SU-DHL-6 (cell line): ENCODE measurements around the gene CAPZA1.

Experiments
- H2AFZ ChIP-seq: fragments of 200-600 bp; sonication (generic); 2 replicates; pipeline ENCODE4 v1.6.1; 2014; ENCODE audit warnings: low read depth, mild to moderate bottlenecking, moderate library complexity, mixed read lengths, antibody characterized with exemption, low read length; ENCODE audit not compliant: severe bottlenecking
- H3F3A ChIP-seq: fragments of 200-600 bp; shearing (Covaris generic); 2 replicates; pipeline ENCODE4 v1.6.0; 2016; ENCODE audit warnings: antibody characterized with exemption, mild to moderate bottlenecking; ENCODE audit not compliant: insufficient read depth
- H3K27ac ChIP-seq: fragments of 200-600 bp; sonication (generic); 2 replicates; pipeline ENCODE4 v1.5.1; 2016; ENCODE audit warnings: low read depth, mild to moderate bottlenecking, low read length, moderate library complexity, mixed read lengths
- H3K27me3 ChIP-seq: fragments of 200-600 bp; sonication (generic), shearing (Covaris generic); 2 replicates; pipeline ENCODE4 v1.6.0; 2014; ENCODE audit warnings: mild to moderate bottlenecking, low read length
- H3K36me3 ChIP-seq: fragments of 200-600 bp; sonication (generic); 2 replicates; pipeline ENCODE4 v1.6.1; 2014; ENCODE audit warnings: mild to moderate bottlenecking, low read length, mixed read lengths
- H3K4me2 ChIP-seq: fragments of 300-600, 200-600 bp; shearing (Covaris generic), sonication (generic); 2 replicates; pipeline ENCODE4 v1.6.0; 2014; ENCODE audit warnings: low read length, low read depth, mild to moderate bottlenecking; ENCODE audit not compliant: poor library complexity, severe bottlenecking
- H3K4me3 ChIP-seq: fragments of 200-600 bp; sonication (generic); 2 replicates; pipeline ENCODE4 v1.5.1; 2014; ENCODE audit warnings: antibody characterized with exemption, low read length, mild to moderate bottlenecking, mixed read lengths; ENCODE audit not compliant: insufficient read depth, poor library complexity, severe bottlenecking
- H3K79me2 ChIP-seq: fragments of 200-600 bp; sonication (generic); 2 replicates; pipeline ENCODE4 v1.6.1; 2014; ENCODE audit warnings: mild to moderate bottlenecking, low read length, moderate library complexity; ENCODE audit not compliant: insufficient read depth
- H3K9ac ChIP-seq: fragments of 200-600 bp; sonication (generic); 2 replicates; pipeline ENCODE4 v1.7.0; 2014; ENCODE audit warnings: mild to moderate bottlenecking, low read length
- H3K9me2 ChIP-seq: fragments of 200-600 bp; sonication (generic); replicated peaks from 2 replicates; pipeline ENCODE4 v1.6.1; 2014; ENCODE audit warnings: low read length; ENCODE audit not compliant: insufficient read depth
- H3K9me3 ChIP-seq: fragments of 200-600 bp; sonication (generic); 2 replicates; pipeline ENCODE4 v1.6.1; 2014; ENCODE audit warnings: low read length, mixed read lengths; ENCODE audit not compliant: insufficient read depth
- H4K20me1 ChIP-seq: fragments of 200-600 bp; sonication (generic); 2 replicates; pipeline ENCODE4 v1.6.1; 2014; ENCODE audit warnings: low read depth, mild to moderate bottlenecking, antibody characterized with exemption, low read length, moderate library complexity, mixed read lengths
- CTCF ChIP-seq: fragments of 200-600 bp; sonication (generic); IDR thresholded peaks from one replicate; pipeline ENCODE4 v1.5.1; 2017; ENCODE audit warnings: antibody characterized with exemption, mild to moderate bottlenecking, low read length, moderate library complexity; ENCODE audit not compliant: insufficient read depth, poor library complexity, severe bottlenecking
- EZH2phosphoT487 ChIP-seq: fragments of 200-600 bp; sonication (generic), shearing (Covaris generic); conservative IDR thresholded peaks from 2 replicates; pipeline ENCODE4 v1.6.1; 2018; ENCODE audit warnings: mild to moderate bottlenecking, antibody characterized with exemption, low read length, moderate library complexity, mixed read lengths

CAPZA1 gene

DNA sequence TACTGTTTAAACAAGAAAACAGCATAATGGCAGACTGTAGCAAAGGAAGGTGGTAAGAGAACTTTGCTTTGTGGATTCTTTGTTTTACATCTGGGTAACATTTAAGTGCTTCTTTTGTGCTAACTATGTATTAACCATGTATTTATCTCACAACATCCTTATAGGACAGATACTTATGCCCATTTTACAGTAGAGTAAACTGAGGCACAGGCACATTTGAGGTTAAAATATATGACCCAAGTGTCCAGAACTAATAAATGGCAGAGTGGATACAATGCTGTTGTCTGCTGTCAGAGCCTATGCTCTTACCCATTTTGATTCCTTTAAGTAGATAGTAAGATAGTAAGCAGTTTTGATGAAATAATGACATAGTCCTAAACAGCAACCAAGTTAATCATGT lies 7.3 kb downstream of the CAPZA1 start:
- no peak overlapping the region for H3K4me2 ChIP-seq
- H3K9me3 ChIP-seq: no peaks in the 10 kb centered on the region
- peaks cover 100% of the 10 kb centered on the region for H3K79me2 ChIP-seq
- H3K9me2 ChIP-seq: no peaks in the 10 kb centered on the region
- H3F3A ChIP-seq: peaks cover 8% of the 10 kb centered on the region
- H3K27ac ChIP-seq: no peak overlapping the region
- no peaks in the 10 kb centered on the region for H3K27me3 ChIP-seq
- peaks cover 20% of the 10 kb centered on the region for H3K36me3 ChIP-seq
- H3K4me3 ChIP-seq: no peak overlapping the region
- H4K20me1 ChIP-seq: peaks cover 58% of the 10 kb centered on the region
- no peak overlapping the region for H2AFZ ChIP-seq
- H3K9ac ChIP-seq: no peak overlapping the region
- TF ChIP-seq CTCF (no peak), EZH2phosphoT487 (no peak)

DNA sequence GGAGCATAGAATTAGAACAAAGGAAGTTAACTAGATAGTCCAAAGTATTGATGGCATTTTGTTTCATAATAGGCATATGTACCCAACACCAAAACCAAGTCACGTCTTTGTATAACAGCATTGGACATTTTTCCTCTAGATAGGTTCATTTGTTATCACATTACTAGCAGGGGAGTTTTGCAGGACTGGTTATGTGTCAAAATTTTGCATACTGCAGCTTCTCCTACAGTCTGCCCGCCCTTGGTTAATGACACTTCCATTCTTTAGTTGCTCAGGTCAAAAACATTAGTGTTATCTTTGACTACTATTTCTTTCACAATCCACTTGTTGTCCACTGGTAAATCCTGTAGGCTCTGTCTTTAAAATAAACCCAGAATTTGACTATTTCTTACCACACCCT lies 8.9 kb downstream of the CAPZA1 start:
- Histone ChIP-seq H3K27me3 (no peaks in the 10 kb centered on the region), H3K4me2 (no peak overlapping the region), H4K20me1 (peaks cover 69% of the 10 kb centered on the region), H3K9me2 (no peaks in the 10 kb centered on the region), H3K27ac (no peak overlapping the region), H3K9ac (no peak overlapping the region), H2AFZ (no peak overlapping the region), H3K79me2 (peaks cover 100% of the 10 kb centered on the region), H3K36me3 (peaks cover 26% of the 10 kb centered on the region), H3K4me3 (no peak overlapping the region), H3F3A (peaks cover 8% of the 10 kb centered on the region; the same call in 1 of the 2 replicates), H3K9me3 (no peaks in the 10 kb centered on the region)
- TF ChIP-seq CTCF (no peak), EZH2phosphoT487 (no peak)

GRCh38 chr1:112629256-112629655 lies 9.6 kb downstream of the CAPZA1 start:
- Histone ChIP-seq H3K27ac (no peak overlapping the region), H3K36me3 (peaks cover 29% of the 10 kb centered on the region), H3K9me3 (no peaks in the 10 kb centered on the region), H3K4me2 (no peak overlapping the region), H4K20me1 (peaks cover 75% of the 10 kb centered on the region), H3K9me2 (no peaks in the 10 kb centered on the region), H2AFZ (no peak overlapping the region), H3K4me3 (no peak overlapping the region), H3K79me2 (peaks cover 100% of the 10 kb centered on the region), H3K9ac (no peak overlapping the region), H3K27me3 (no peaks in the 10 kb centered on the region), H3F3A (peaks cover 8% of the 10 kb centered on the region; the same call in 1 of the 2 replicates)
- no peak for TF ChIP-seq CTCF
- TF ChIP-seq EZH2phosphoT487: no peak

GRCh38 chr1:112633628-112634027 lies 14.0 kb downstream of the CAPZA1 start:
- no peaks in the 10 kb centered on the region for H3K9me3 ChIP-seq
- no peak overlapping the region for H3K4me2 ChIP-seq
- H3K27ac ChIP-seq: no peak overlapping the region
- peaks cover 25% of the 10 kb centered on the region; the same call in 1 of the 2 replicates for H3K36me3 ChIP-seq
- H3K9me2 ChIP-seq: no peaks in the 10 kb centered on the region
- peaks cover 15% of the 10 kb centered on the region; the same call in 1 of the 2 replicates for H3F3A ChIP-seq
- TF ChIP-seq CTCF (no peak), EZH2phosphoT487 (no peak)
- no peak overlapping the region for H3K4me3 ChIP-seq
- H2AFZ ChIP-seq: no peak overlapping the region
- peaks cover 100% of the 10 kb centered on the region for H3K79me2 ChIP-seq
- peaks cover 72% of the 10 kb centered on the region for H4K20me1 ChIP-seq
- no peak overlapping the region for H3K9ac ChIP-seq
- H3K27me3 ChIP-seq: no peaks in the 10 kb centered on the region
